HepG2 (cell line): ENCODE data around the gene LCORL. TPM values are rescaled to one million over a fixed set of nuclear protein-coding genes. Genes with fewer than 3 reads are reported as not detected.

Experiments used
- BCL6 ChIP-seq: IDR thresholded peaks from 2 replicates; pipeline ENCODE4 v1.6.1; 2016; ENCODE audit warnings: missing genetic modification reagents, missing compliant biosample characterization
- DPF2 ChIP-seq: sonication (generic); formaldehyde crosslinking; IDR thresholded peaks from 2 replicates; pipeline ENCODE4 v1.4.0; 2020; ENCODE audit warnings: mild to moderate bottlenecking, low read depth, missing genetic modification reagents, borderline replicate concordance
- GATAD1 ChIP-seq: IDR thresholded peaks from 2 replicates; pipeline ENCODE4 v1.6.1; 2016; ENCODE audit warnings: missing genetic modification reagents, missing compliant biosample characterization
- GATAD2A ChIP-seq: IDR thresholded peaks from 2 replicates; pipeline ENCODE4 v1.6.1; 2016
- MATR3 ChIP-seq: sonication (generic); formaldehyde crosslinking; IDR thresholded peaks from 2 replicates; pipeline ENCODE4 v1.4.0; 2020; ENCODE audit warnings: missing genetic modification reagents
- MTF2 ChIP-seq: sonication (generic); formaldehyde crosslinking; IDR thresholded peaks from 2 replicates; pipeline ENCODE4 v1.5.0; 2020; ENCODE audit warnings: missing genetic modification reagents, borderline replicate concordance
- NR3C1 ChIP-seq: sonication (generic); formaldehyde crosslinking; IDR thresholded peaks from 2 replicates; pipeline ENCODE4 v1.4.0; 2020; ENCODE audit warnings: missing genetic modification reagents
- PTBP1 ChIP-seq: fragments of 200-400 bp; formaldehyde crosslinking; IDR thresholded peaks from 2 replicates; pipeline ENCODE4 v1.6.1; 2018; ENCODE audit warnings: low read length, low read depth; ENCODE audit not compliant: poor library complexity, severe bottlenecking
- SMAD9 ChIP-seq: sonication (generic); formaldehyde crosslinking; IDR thresholded peaks from 2 replicates; pipeline ENCODE4 v1.5.1; 2020; ENCODE audit warnings: mild to moderate bottlenecking, missing genetic modification reagents
- SP5 ChIP-seq: IDR thresholded peaks from 2 replicates; pipeline ENCODE4 v1.6.1; 2016; ENCODE audit warnings: low read depth, borderline replicate concordance
- SUZ12 ChIP-seq: fragments of 150-350 bp; IDR thresholded peaks from 2 replicates; pipeline ENCODE4 v1.6.1; 2014; ENCODE audit warnings: low read depth, low read length
- polyA plus RNA-seq, 8 experiments: library from polyadenylated mRNA; depleted of rRNA in 3 of 8; stranded (reverse) in 7 of 8; unstranded in 1 of 8; fragments of >200 nt; fragmentation: Illumina TruSeq in 4 of 8; extraction: Trizol in 4 of 8; gene quantifications; 2 replicates each; pipeline versions ENCODE4 v1.2.1 to v1.2.3, GENCODE V29; 2011 to 2016; ENCODE audit warnings: low read depth in 4 of 8, missing spikeins in 1 of 8, mixed read lengths in 1 of 8; ENCODE audit not compliant: insufficient read depth in 1 of 8
- total RNA-seq, 5 experiments: library from RNA; depleted of rRNA; stranded (reverse); fragments of >200 nt; fragmentation: Illumina TruSeq; extraction: Trizol; gene quantifications; 2 replicates each; pipeline ENCODE4 v1.2.3, GENCODE V29; 2016; ENCODE audit warnings: low read depth in 1 of 5
- TF ChIP-seq, protein P1 (sequence below): sonication (generic); formaldehyde crosslinking; IDR thresholded peaks from 2 replicates; pipeline ENCODE4 v1.8.0; 2022; ENCODE audit warnings: low read depth, missing genetic modification reagents
- TF ChIP-seq, protein P2 (sequence below): IDR thresholded peaks from 2 replicates; pipeline ENCODE4 v1.6.1; 2012; ENCODE audit warnings: low read depth, low read length, improper control_type of control experiment
- TF ChIP-seq, protein P3 (sequence below): sonication (generic); formaldehyde crosslinking; IDR thresholded peaks from 2 replicates; pipeline ENCODE4 v1.5.1; 2020; ENCODE audit warnings: mild to moderate bottlenecking, missing genetic modification reagents
- TF ChIP-seq, protein P4 (sequence below): IDR thresholded peaks from 2 replicates; pipeline ENCODE4 v1.6.1; 2016; ENCODE audit warnings: low read depth

Gene LCORL
- total and polyA plus RNA-seq, 2 of the 13 experiments (the other 11 are each of a cell fraction or from before 2014, with no cell fraction given), result 5.3 to 14.5 TPM

DNA sequence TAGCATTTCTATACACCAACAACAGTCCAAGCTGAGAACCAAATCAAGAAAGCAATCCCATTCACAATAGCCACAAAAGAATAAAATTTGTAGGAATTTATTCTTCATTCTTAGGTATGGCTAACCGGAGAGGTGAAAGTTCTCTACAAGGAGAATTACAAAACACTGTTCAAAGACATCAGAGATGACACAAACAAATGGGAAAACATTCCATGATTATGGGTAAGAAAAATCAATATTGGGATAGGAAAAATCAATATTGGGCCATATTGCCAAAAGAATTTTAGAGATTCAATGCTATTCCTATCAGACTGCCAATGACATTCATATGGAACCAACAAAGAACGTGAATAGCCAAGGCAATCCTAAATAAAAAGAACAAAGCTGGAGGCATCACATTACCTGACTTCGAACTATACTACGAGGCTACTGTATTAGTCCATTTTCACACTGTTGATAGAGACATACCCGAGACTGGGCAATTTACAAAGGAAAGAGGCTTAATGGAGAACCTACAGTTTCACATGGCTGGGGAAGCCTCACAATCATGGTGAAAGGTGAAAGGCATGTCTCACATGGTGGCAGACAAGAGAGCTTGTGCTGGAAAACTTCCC, 161.7 kb downstream of the LCORL start (continued):
- TF ChIP-seq, protein P1, sequence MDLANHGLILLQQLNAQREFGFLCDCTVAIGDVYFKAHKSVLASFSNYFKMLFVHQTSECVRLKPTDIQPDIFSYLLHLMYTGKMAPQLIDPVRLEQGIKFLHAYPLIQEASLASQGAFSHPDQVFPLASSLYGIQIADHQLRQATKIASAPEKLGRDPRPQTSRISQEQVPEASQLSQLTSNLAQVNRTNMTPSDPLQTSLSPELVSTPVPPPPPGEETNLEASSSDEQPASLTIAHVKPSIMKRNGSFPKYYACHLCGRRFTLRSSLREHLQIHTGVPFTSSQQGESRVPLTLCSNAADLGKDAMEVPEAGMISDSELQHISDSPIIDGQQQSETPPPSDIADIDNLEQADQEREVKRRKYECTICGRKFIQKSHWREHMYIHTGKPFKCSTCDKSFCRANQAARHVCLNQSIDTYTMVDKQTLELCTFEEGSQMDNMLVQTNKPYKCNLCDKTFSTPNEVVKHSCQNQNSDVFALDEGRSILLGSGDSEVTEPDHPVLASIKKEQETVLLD (CRISPR knock-in tag), result no peak
- TF ChIP-seq GATAD1 (CRISPR knock-in tag) (no peak), NR3C1 (CRISPR knock-in tag) (no peak), SP5 (CRISPR knock-in tag) (no peak), MTF2 (CRISPR knock-in tag) (no peak), PTBP1 (no peak), GATAD2A (CRISPR knock-in tag) (peak; percentile 60), MATR3 (CRISPR knock-in tag) (no peak), SMAD9 (no peak), SUZ12 (no peak), DPF2 (CRISPR knock-in tag) (no peak), BCL6 (peak; percentile 24; the same call in 1 of the 2 replicates)
- TF ChIP-seq, protein P2, sequence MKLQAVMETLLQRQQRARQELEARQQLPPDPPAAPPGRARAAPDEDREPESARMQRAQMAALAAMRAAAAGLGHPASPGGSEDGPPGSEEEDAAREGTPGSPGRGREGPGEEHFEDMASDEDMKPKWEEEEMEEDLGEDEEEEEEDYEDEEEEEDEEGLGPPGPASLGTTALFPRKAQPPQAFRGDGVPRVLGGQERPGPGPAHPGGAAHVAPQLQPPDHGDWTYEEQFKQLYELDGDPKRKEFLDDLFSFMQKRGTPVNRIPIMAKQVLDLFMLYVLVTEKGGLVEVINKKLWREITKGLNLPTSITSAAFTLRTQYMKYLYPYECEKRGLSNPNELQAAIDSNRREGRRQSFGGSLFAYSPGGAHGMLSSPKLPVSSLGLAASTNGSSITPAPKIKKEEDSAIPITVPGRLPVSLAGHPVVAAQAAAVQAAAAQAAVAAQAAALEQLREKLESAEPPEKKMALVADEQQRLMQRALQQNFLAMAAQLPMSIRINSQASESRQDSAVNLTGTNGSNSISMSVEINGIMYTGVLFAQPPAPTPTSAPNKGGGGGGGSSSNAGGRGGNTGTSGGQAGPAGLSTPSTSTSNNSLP, result peak; percentile 55; the same call in 1 of the 2 replicates
- TF ChIP-seq, protein P3, sequence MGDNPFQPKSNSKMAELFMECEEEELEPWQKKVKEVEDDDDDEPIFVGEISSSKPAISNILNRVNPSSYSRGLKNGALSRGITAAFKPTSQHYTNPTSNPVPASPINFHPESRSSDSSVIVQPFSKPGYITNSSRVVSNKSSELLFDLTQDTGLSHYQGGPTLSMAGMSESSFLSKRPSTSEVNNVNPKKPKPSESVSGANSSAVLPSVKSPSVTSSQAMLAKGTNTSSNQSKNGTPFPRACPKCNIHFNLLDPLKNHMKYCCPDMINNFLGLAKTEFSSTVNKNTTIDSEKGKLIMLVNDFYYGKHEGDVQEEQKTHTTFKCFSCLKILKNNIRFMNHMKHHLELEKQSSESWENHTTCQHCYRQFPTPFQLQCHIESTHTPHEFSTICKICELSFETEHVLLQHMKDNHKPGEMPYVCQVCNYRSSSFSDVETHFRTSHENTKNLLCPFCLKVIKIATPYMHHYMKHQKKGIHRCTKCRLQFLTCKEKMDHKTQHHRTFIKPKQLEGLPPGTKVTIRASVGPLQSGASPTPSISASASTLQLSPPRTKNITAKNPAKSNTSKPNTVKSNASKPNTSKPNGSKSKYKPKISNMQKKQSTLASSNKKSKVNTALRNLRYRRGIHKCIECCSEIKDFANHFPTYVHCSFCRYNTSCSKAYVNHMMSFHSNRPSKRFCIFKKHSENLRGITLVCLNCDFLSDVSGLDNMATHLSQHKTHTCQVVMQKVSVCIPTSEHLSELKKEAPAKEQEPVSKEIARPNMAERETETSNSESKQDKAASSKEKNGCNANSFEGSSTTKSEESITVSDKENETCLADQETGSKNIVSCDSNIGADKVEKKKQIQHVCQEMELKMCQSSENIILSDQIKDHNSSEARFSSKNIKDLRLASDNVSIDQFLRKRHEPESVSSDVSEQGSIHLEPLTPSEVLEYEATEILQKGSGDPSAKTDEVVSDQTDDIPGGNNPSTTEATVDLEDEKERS (CRISPR knock-in tag), result no peak
- TF ChIP-seq, protein P4, sequence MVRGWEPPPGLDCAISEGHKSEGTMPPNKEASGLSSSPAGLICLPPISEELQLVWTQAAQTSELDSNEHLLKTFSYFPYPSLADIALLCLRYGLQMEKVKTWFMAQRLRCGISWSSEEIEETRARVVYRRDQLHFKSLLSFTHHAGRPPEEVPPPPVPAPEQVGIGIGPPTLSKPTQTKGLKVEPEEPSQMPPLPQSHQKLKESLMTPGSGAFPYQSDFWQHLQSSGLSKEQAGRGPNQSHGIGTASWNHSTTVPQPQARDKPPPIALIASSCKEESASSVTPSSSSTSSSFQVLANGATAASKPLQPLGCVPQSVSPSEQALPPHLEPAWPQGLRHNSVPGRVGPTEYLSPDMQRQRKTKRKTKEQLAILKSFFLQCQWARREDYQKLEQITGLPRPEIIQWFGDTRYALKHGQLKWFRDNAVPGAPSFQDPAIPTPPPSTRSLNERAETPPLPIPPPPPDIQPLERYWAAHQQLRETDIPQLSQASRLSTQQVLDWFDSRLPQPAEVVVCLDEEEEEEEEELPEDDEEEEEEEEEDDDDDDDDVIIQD (CRISPR knock-in tag), result peak; percentile 85
